K562 (cell line): ENCODE data around the gene BOLL. TPM values are rescaled to one million over a fixed set of nuclear protein-coding genes. Genes with fewer than 3 reads are reported as not detected.
A peak's percentile ranks its signal among the peaks of the same experiment; 100 is the strongest.

ENCODE experiments used
- ILK ChIP-seq: fragments of 450-650 bp; IDR thresholded peaks from 2 replicates; pipeline ENCODE4 v1.6.1; 2016; ENCODE audit warnings: missing genetic modification characterization, low read depth, mild to moderate bottlenecking, missing compliant biosample characterization, moderate library complexity, borderline replicate concordance
- KDM4B ChIP-seq, 2 experiments: fragments of 450-650 bp in 1 of 2; sonication (generic) in 1 of 2; IDR thresholded peaks; 2 replicates each; pipeline ENCODE4 v1.6.1; 2016 to 2017; ENCODE audit warnings: borderline replicate concordance in 2 of 2, antibody characterized with exemption in 1 of 2, low read depth in 1 of 2, mild to moderate bottlenecking in 1 of 2
- MCM3 ChIP-seq: fragments of 450-650 bp; IDR thresholded peaks from 2 replicates; pipeline ENCODE4 v1.6.1; 2016
- MTA3 ChIP-seq: fragments of 450-650 bp; formaldehyde crosslinking; IDR thresholded peaks from 2 replicates; pipeline ENCODE4 v1.6.1; 2017; ENCODE audit warnings: mild to moderate bottlenecking, borderline replicate concordance
- NRF1 ChIP-seq, 2 experiments: fragments of 450-650 bp; IDR thresholded peaks in 1 of 2; conservative IDR thresholded peaks in 1 of 2; 2 replicates each; pipeline ENCODE4 v1.6.1; 2014; ENCODE audit warnings: mild to moderate bottlenecking in 2 of 2
- PPARD ChIP-seq: fragments of 250-450 bp; sonication (Bioruptor Pico); IDR thresholded peaks from 2 replicates; pipeline ENCODE4 v1.8.0; 2022; ENCODE audit warnings: inconsistent platforms, mild to moderate bottlenecking, moderate library complexity
- PTBP1 ChIP-seq: fragments of 200-400 bp; formaldehyde crosslinking; IDR thresholded peaks from 2 replicates; pipeline ENCODE4 v1.6.1; 2017; ENCODE audit warnings: low read depth, low read length
- SMAD2 ChIP-seq: fragments of 150-350 bp; IDR thresholded peaks from 2 replicates; pipeline ENCODE4 v1.6.1; 2014; ENCODE audit warnings: low read depth, mild to moderate bottlenecking, low read length
- TAF7 ChIP-seq: fragments of 450-650 bp; IDR thresholded peaks from 2 replicates; pipeline ENCODE4 v1.6.1; 2016; ENCODE audit warnings: missing genetic modification characterization, missing compliant biosample characterization
- ZBTB7A ChIP-seq: IDR thresholded peaks from 2 replicates; pipeline ENCODE4 v1.6.1; 2011; ENCODE audit warnings: low read depth, mild to moderate bottlenecking, low read length, moderate library complexity, borderline replicate concordance; ENCODE audit not compliant: control insufficient read depth
- ZFX ChIP-seq: sonication (generic); formaldehyde crosslinking; IDR thresholded peaks from 2 replicates; pipeline ENCODE4 v1.8.0; 2022; ENCODE audit warnings: mild to moderate bottlenecking, missing genetic modification reagents, moderate library complexity
- polyA plus RNA-seq, 8 experiments: library from polyadenylated mRNA; depleted of rRNA in 4 of 8; stranded (reverse) in 5 of 8; unstranded in 3 of 8; fragments of >200 nt; fragmentation: Nextera tagmentation in 2 of 8; fragmentation: Illumina TruSeq in 1 of 8; extraction: Ambion mirVana in 2 of 8; extraction: Trizol in 1 of 8; gene quantifications; 2 replicates each; pipeline versions ENCODE4 v1.2.1 to v1.2.3, GENCODE V29; 2011 to 2014; ENCODE audit warnings: inconsistent platforms in 1 of 8, missing spikeins in 1 of 8
- total RNA-seq, 7 experiments: library from RNA; depleted of rRNA in 6 of 7; stranded (reverse); fragments of >200 nt in 6 of 7; fragmentation: Illumina TruSeq in 2 of 7; extraction: Trizol in 2 of 7; gene quantifications; 2 replicates each; pipeline versions ENCODE4 v1.2.1 to v1.2.3, GENCODE V29; 2011 to 2021; ENCODE audit warnings: low replicate concordance in 1 of 7
- TF ChIP-seq, protein P1 (sequence below), 2 experiments: fragments of 450-650 bp; formaldehyde crosslinking in 1 of 2; IDR thresholded peaks; 2 replicates each; pipeline versions ENCODE4 v1.4.0 to v1.6.1; 2014 to 2020; ENCODE audit warnings: mild to moderate bottlenecking in 2 of 2, borderline replicate concordance in 1 of 2, low read depth in 1 of 2
- TF ChIP-seq, protein P2 (sequence below): fragments of 450-650 bp; IDR thresholded peaks from 2 replicates; pipeline ENCODE4 v1.6.1; 2014; ENCODE audit warnings: low read depth, mild to moderate bottlenecking, moderate library complexity, borderline replicate concordance
- TF ChIP-seq, protein P3 (sequence below): sonication (generic); formaldehyde crosslinking; IDR thresholded peaks from 2 replicates; pipeline ENCODE4 v1.8.0; 2023; ENCODE audit warnings: mild to moderate bottlenecking, missing genetic modification reagents

Gene BOLL
- total and polyA plus RNA-seq, 9 of the 15 experiments (the other 6 are each of a cell fraction or from before 2014, with no cell fraction given) = 0.11 to 0.55 (median 0.19) TPM; not detected in 1

DNA sequence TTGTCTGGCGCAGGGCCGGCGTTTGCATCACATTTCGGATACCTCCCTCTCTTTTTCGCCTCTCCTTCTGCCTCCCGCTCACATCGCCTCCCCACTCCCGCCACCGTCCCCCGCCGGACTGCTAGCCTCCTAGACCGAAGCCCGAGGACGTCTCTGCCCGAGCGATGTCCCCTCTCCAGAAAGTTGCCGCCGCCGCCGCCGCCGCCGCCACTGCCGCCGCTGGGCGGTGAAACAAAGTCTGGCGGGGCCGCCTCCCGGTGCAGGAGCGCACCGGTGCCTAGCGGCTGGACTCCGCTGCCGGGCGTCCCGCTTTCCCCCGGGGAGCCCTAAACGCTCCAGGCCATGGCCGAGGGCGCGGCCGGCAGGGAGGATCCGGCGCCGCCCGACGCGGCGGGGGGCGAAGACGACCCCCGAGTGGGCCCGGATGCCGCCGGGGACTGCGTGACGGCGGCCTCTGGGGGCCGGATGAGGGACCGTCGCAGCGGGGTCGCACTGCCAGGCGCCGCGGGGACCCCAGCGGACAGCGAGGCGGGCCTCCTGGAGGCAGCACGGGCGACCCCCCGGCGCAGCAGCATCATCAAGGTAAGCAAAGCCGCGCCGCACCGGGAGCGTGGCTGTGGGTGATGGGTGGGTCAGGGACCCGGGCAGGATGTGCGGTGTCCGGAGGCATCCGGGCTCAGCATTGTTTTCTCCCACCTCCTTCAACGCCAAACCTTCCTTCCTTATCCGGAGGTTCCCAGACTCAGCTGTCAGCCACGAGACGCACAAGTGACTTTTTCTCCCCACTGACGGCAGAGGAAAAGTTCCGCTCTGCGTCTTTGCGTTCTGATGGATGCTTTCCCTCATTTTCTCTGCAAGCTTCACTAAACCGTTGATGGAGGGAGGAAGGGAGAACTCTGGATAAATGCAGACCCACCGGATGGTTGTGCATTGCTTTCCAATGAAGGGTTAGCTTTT is 19.9 kb upstream of the BOLL start (continued):
- TF ChIP-seq TAF7 (tag) (no peak), KDM4B (IDR thresholded peaks at IDR 0.05; ENCODE audit: borderline replicate concordance in 2 of 2, low read depth in 1 of 2) (no peak), ZFX (CRISPR knock-in tag) (peak; percentile 34; the same call in 1 of the 2 replicates), SMAD2 (no peak), PTBP1 (no peak), MTA3 (0 out of 2 replicates have a peak, but pooled peaks have one; percentile 18), MCM3 (no peak), NRF1 (conservative IDR thresholded peaks at IDR 0.05 in 1 of 2, IDR thresholded peaks at IDR 0.05 in 1 of 2) (no peak), ZBTB7A (peak; percentile 97), ILK (tag) (no peak), PPARD (CRISPR knock-in tag) (no peak)
- TF ChIP-seq, protein P1, sequence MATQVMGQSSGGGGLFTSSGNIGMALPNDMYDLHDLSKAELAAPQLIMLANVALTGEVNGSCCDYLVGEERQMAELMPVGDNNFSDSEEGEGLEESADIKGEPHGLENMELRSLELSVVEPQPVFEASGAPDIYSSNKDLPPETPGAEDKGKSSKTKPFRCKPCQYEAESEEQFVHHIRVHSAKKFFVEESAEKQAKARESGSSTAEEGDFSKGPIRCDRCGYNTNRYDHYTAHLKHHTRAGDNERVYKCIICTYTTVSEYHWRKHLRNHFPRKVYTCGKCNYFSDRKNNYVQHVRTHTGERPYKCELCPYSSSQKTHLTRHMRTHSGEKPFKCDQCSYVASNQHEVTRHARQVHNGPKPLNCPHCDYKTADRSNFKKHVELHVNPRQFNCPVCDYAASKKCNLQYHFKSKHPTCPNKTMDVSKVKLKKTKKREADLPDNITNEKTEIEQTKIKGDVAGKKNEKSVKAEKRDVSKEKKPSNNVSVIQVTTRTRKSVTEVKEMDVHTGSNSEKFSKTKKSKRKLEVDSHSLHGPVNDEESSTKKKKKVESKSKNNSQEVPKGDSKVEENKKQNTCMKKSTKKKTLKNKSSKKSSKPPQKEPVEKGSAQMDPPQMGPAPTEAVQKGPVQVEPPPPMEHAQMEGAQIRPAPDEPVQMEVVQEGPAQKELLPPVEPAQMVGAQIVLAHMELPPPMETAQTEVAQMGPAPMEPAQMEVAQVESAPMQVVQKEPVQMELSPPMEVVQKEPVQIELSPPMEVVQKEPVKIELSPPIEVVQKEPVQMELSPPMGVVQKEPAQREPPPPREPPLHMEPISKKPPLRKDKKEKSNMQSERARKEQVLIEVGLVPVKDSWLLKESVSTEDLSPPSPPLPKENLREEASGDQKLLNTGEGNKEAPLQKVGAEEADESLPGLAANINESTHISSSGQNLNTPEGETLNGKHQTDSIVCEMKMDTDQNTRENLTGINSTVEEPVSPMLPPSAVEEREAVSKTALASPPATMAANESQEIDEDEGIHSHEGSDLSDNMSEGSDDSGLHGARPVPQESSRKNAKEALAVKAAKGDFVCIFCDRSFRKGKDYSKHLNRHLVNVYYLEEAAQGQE (IDR thresholded peaks at IDR 0.05; ENCODE audit: borderline replicate concordance) = 0 out of 2 replicates have a peak, but pooled peaks have one; percentile 4
- TF ChIP-seq, protein P1 (CRISPR knock-in tag; IDR thresholded peaks at IDR 0.05; ENCODE audit: low read depth) = no peak
- TF ChIP-seq, protein P2, sequence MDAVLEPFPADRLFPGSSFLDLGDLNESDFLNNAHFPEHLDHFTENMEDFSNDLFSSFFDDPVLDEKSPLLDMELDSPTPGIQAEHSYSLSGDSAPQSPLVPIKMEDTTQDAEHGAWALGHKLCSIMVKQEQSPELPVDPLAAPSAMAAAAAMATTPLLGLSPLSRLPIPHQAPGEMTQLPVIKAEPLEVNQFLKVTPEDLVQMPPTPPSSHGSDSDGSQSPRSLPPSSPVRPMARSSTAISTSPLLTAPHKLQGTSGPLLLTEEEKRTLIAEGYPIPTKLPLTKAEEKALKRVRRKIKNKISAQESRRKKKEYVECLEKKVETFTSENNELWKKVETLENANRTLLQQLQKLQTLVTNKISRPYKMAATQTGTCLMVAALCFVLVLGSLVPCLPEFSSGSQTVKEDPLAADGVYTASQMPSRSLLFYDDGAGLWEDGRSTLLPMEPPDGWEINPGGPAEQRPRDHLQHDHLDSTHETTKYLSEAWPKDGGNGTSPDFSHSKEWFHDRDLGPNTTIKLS = no peak
- TF ChIP-seq, protein P3, sequence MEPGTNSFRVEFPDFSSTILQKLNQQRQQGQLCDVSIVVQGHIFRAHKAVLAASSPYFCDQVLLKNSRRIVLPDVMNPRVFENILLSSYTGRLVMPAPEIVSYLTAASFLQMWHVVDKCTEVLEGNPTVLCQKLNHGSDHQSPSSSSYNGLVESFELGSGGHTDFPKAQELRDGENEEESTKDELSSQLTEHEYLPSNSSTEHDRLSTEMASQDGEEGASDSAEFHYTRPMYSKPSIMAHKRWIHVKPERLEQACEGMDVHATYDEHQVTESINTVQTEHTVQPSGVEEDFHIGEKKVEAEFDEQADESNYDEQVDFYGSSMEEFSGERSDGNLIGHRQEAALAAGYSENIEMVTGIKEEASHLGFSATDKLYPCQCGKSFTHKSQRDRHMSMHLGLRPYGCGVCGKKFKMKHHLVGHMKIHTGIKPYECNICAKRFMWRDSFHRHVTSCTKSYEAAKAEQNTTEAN = no peak
